ENCODE measurements around the gene CD3E.
"Not testable (repeated sequence)": the region's sequence is repeated elsewhere in the genome, so short reads cannot be mapped to it uniquely, and the experiment has no call there.

CD3E gene

GRCh38 chr11:118305726-118306125, 1.2 kb downstream of the CD3E start:
- DNase-seq (ENCODE audit: insufficient read length, low spot score) = no peak
- no peak for TF ChIP-seq POLR2A (IDR thresholded peaks at IDR 0.05; ENCODE audit: low read depth, low read length)
- no peak for FAIRE-seq

GRCh38 chr11:118306556-118306955, 2.0 kb downstream of the CD3E start:
- no peak for DNase-seq (ENCODE audit: insufficient read length, low spot score)
- no peak for FAIRE-seq
- no peak for TF ChIP-seq POLR2A (IDR thresholded peaks at IDR 0.05; ENCODE audit: low read depth, low read length)

DNA sequence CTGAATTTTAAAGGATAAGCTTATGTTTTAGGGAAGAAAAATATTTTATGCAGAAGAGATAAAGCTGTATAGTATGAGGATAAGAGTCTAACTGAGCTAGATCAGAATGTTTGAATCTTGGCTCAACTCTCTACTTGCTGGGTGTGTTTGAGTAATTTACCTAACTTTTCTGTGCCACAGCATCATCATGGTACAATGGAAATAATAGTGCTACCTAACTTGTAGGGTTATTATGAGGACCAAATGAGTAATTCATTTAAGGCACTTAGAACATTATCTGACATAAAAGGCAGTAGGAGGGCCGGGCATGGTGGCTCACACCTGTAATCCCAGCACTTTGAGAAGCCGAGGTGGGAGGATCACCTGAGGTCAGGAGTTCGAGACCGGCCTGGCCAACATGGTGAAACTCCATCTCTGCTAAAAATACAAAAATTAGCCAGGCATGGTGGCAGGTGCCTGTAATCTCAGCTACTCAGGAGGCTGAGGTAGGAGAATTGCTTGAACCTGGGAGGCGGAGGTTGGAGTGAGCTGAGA, 4.5 kb downstream of the CD3E start:
- DNase-seq (ENCODE audit: insufficient read length, low spot score); FAIRE-seq: not testable (repeated sequence)

DNA sequence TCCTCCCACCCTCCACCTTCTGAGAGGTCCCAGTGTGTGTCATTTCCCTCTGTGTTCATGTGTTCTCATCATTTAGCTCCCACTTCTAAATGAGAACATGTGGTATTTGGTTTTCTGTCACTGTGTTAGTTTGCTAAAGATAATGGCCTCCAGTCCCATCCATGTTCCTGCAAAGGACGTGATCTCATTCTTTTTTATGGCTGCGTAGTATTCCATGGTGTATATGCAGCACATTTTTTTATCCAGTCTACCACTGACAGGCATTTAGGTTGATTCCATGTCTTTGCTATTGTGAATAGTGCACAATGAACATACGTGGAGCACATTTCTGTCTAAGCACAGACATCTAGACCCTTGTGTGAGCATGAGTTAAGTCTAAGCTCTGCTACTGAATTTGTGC, 5.7 kb downstream of the CD3E start:
- no peak for FAIRE-seq
- no peak for TF ChIP-seq POLR2A (IDR thresholded peaks at IDR 0.05; ENCODE audit: low read depth, low read length)
- no peak for DNase-seq (ENCODE audit: insufficient read length, low spot score)

DNA sequence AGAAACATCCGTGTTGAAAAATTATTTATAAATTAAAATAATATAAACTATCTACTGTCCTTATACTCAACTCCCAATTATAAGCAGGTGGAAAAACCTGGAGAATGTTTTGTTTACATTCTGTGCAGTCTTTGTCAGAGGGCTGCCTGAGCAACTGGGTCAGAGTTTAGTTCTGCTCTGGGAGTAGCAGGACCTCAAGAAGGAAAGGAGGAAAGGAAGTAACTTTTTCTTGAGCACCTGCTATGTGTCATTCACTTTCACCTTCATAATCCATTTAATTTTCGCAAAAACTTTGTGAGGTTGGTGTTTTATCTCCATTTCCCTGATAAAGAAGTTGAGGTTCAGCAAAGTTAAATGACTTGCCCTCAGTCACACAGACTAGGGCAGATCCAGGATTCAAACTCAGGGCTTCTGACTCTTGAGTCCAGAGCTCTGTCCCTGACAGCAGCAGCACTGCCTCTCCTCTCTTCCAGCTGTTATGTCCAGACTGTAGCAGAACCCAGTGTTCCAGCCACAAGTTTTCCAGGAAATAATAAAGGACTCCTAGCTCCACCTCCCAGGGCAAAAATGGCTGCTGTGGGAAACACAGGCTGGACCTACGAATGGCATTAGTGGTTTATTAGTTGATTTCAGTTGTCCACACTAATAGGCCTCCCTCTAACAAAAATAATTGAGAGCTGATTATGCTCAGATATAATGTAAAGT, 6.4 kb downstream of the CD3E start:
- FAIRE-seq (no peak), DNase-seq (ENCODE audit: insufficient read length, low spot score) (no peak)

GRCh38 chr11:118311518-118311917, 7.0 kb downstream of the CD3E start:
- no peak for FAIRE-seq
- no peak for TF ChIP-seq POLR2A (IDR thresholded peaks at IDR 0.05; ENCODE audit: low read depth, low read length)
- no peak for DNase-seq (ENCODE audit: insufficient read length, low spot score)

More for the DNA sequence above, 6.4 kb downstream of the CD3E start:
- TF ChIP-seq POLR2A (IDR thresholded peaks at IDR 0.05; ENCODE audit: low read depth, low read length) = no peak

DNA sequence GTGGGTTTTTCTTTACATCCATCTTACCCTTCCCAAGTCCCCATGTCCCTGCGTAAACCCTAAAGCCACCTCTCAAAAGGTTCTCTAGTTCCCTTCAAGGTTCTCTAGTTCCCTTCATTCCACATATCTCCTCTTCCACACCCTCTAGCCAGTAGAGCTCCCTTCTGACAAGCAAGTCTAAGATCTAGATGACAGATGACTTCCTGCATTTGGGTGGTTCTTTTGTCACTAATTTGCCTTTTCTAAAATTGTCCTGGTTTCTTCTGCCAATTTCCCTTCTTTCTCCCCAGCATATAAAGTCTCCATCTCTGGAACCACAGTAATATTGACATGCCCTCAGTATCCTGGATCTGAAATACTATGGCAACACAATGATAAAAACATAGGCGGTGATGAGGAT, 7.8 kb downstream of the CD3E start:
- FAIRE-seq = no peak
- TF ChIP-seq POLR2A (IDR thresholded peaks at IDR 0.05; ENCODE audit: low read depth, low read length) = no peak
- no peak for DNase-seq (ENCODE audit: insufficient read length, low spot score)

DNA sequence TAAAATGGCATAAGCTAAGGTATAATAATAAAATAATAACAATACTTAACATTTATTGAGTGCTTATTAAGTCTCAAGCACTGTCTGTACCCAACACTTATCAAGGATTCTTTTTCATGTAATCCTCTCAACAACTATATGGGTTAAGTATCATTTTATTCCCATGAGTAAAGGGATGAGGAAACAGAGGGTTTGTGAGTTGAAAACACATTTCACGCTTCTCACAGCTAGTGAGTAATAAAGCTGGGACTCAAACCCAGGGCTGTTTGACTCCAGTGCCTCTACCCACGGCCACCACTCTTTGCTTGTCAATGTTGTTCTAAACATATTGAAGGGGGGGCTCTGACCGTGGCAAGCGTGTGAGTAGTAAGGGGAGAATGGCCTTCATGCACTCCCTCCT, 8.7 kb downstream of the CD3E start:
- TF ChIP-seq POLR2A (IDR thresholded peaks at IDR 0.05; ENCODE audit: low read depth, low read length) = no peak
- DNase-seq (ENCODE audit: insufficient read length, low spot score) (no peak), FAIRE-seq (no peak)

DNA sequence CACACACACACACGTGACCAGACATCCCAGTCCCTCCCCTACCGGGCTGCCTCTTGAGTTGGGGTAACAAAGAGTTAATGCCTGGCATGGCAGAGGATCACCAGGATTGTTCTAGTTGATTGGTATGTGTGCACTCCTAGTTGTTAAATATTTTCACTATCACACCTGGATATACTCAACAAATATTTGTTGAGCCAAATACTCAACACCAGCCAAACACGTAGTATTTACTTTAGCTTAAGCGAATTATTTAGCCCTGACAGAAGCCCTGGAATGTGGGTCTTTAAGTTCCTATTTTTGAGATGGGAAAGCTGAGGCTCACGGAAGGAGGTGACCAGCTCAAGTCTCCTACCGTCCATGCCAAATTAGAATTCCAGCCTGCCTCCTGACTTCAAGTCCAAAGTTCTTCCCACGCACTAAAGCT, 10.5 kb downstream of the CD3E start:
- TF ChIP-seq POLR2A (IDR thresholded peaks at IDR 0.05; ENCODE audit: low read depth, low read length) = no peak
- DNase-seq (ENCODE audit: insufficient read length, low spot score) (no peak), FAIRE-seq (no peak)

GRCh38 chr11:118318124-118318523, 13.6 kb downstream of the CD3E start:
- TF ChIP-seq POLR2A (IDR thresholded peaks at IDR 0.05; ENCODE audit: low read depth, low read length) = no peak
- FAIRE-seq (no peak), DNase-seq (ENCODE audit: insufficient read length, low spot score) (no peak)

DNA sequence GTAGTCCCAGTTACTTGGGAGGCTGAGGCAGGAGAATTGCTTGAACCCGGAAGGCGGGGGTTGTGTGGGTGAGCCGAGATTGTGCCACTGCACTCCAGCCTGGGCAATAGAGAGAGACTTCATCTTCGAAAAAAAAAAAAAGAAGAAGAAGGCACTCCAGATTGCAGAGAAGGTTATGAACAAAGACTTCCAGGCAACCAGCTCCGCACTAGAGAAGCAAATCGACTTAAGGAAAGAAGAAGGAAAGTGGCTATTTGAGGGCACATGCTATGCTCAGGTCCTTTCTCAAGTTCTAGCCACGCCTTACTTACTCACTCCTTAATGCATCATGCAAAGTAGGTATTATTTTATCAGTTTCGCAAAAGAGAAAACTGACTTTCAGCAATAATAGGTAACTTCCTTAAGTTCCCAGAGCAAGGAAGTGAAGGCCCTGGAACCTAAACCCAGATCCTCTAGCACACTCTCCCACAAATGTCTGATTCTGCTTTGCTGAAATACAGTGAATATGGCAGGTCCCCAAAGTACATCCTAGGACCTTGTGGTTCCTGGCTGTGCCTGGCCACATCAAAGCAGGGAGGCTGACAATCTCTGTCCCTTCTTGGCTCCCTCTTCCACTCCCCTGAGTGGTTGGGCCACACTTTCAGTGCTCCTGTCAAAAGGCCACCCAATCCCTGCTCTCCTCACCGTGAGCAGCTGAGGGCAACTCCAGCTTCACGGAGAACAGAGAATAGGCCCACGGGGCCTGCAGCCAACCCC, 14.2 kb downstream of the CD3E start:
- no peak for TF ChIP-seq POLR2A (IDR thresholded peaks at IDR 0.05; ENCODE audit: low read depth, low read length)
- DNase-seq (ENCODE audit: insufficient read length, low spot score) (no peak), FAIRE-seq (no peak)

DNA sequence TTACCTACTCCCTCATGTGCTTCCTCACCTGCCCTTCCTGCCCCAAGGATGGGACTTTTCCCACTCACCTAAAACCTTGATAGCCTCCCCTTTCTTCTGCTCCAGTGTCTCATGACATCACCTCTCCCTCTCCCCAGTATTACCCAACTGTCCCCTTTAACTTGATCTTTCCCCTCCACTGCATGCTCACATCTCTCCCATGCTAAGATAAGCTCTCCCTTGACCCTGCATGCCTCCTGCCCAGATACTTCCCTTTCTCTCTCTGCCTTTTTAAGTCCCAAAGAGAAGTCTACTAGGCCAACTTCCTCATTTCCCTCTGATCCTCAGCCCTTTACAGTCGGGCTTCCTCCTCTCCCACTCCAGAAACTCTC, 14.8 kb downstream of the CD3E start:
- TF ChIP-seq POLR2A (IDR thresholded peaks at IDR 0.05; ENCODE audit: low read depth, low read length) = no peak
- DNase-seq (ENCODE audit: insufficient read length, low spot score) = no peak
- FAIRE-seq = no peak

GRCh38 chr11:118320515-118320914, 16.0 kb downstream of the CD3E start:
- no peak for FAIRE-seq
- TF ChIP-seq POLR2A (IDR thresholded peaks at IDR 0.05; ENCODE audit: low read depth, low read length) = no peak

DNA sequence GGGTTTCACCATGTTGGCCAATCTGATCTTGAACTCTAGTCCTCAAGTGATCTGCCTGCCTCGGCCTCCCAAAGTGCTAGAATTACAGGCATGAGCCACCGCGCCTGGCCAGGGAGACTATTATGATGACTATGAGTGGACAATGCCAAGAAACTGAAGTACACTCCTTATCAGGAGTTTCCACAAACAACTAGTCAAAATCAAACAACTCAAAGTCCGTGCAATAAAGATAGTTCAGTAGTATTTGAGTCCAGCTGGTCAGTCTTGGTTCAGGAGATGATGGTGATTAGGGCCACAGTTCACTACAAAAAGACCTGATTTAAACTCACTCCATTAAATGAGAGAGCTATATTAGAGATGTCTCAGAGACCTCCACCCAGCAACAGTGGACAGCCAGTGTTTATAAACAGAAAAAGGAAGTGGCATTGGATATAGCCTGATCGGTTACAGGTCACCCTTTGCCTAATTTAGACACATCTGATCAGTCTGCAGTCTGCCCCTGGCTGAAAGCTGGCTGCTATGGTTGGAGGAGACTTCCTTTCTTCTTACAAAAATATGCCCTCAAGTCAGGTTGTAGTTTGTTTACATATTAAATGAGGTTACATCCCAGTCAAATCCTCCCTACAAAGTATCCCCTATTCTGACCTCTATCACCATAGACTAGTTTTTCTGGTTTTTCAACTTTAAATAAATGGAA, 17.0 kb downstream of the CD3E start:
- no peak for TF ChIP-seq POLR2A (IDR thresholded peaks at IDR 0.05; ENCODE audit: low read depth, low read length)
- FAIRE-seq (no peak), DNase-seq (ENCODE audit: insufficient read length, low spot score) (no peak)

More at GRCh38 chr11:118320515-118320914, 16.0 kb downstream of the CD3E start:
- no peak for DNase-seq (ENCODE audit: insufficient read length, low spot score)

Measured in H54 (cell line).